Bronchial epithelial cell (primary cell): Measurements from ENCODE around the gene WHAMM. TPM values are rescaled to one million over a fixed set of nuclear protein-coding genes. Genes with fewer than 3 reads are reported as not detected.

Experiments used
- DNase-seq: peaks from one replicate; pipeline ENCODE4 v3.0.0-alpha.2; 2010; ENCODE audit warnings: low read depth
- FAIRE-seq: peaks from 2 replicates; lab custom pipeline; 2011; peaks lifted over from hg19 to GRCh38; lab: Jason Lieb, UNC
- H3K27me3 ChIP-seq: 2 replicates; pipeline ENCODE4 v1.5.1; 2011; ENCODE audit warnings: low read length; ENCODE audit not compliant: control insufficient read depth, insufficient read depth
- H3K36me3 ChIP-seq: 2 replicates; pipeline ENCODE4 v1.5.1; 2011; ENCODE audit warnings: low read length; ENCODE audit not compliant: control insufficient read depth, insufficient read depth
- H3K4me3 ChIP-seq: 2 replicates; pipeline ENCODE4 v1.5.1; 2011; ENCODE audit warnings: mild to moderate bottlenecking, low read depth, low read length, control low read depth
- CTCF ChIP-seq: IDR thresholded peaks from 2 replicates; pipeline ENCODE4 v1.5.1; 2011; ENCODE audit warnings: mild to moderate bottlenecking, moderate library complexity, low read length, control low read depth, inconsistent platforms; ENCODE audit not compliant: insufficient read depth, severe bottlenecking
- total RNA-seq: library from RNA; depleted of rRNA; stranded (reverse); fragments of >200 nt; gene quantifications from 2 replicates; pipeline ENCODE4 v1.2.1, GENCODE V29; 2014

Gene WHAMM
- total RNA-seq, 1 donor from 2014 or later = 3.2 TPM

DNA sequence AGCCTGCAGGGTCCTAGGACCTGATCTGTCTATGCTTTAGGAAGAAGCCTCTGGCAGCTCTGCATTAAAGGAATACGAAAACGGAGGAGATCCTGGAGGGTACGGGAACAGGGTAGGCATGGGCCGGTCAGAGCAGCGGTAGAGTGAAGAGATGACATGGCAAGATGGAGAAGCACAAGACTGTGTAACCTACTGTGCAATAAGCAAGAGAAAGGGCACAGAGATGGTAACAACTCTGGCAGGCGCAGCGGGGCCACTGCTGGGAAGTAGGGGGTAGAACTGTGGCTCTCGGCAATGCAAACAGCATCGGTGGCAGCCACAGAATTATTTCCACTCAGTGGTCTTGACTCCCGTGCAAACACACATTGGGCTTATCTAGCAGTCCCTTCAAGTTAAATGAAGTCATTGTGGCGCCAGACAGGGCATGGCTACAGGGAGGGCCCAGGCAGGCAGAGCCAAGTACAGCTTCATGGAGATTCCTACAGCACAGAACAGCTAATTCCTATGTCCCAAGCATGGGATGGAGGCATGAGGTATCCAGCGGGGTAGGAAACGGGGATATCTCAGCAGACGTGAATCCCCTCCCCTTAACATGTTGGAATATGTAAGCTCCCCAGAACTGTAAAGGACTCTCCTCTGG lies 28.8 kb downstream of the WHAMM start:
- no peak for TF ChIP-seq CTCF

GRCh38 chr15:82839136-82839535 lies 29.7 kb downstream of the WHAMM start:
- H3K27me3 ChIP-seq = no peaks in the 10 kb centered on the region
- FAIRE-seq (no peak), DNase-seq (no peak)
- no peak overlapping the region for H3K4me3 ChIP-seq
- no peak for TF ChIP-seq CTCF
- H3K36me3 ChIP-seq = peaks cover 26% of the 10 kb centered on the region

More for the DNA sequence above, 28.8 kb downstream of the WHAMM start:
- FAIRE-seq (no peak), DNase-seq (no peak)
- Histone ChIP-seq H3K4me3 (no peak overlapping the region), H3K27me3 (no peaks in the 10 kb centered on the region), H3K36me3 (peaks cover 28% of the 10 kb centered on the region)

- H3K27me3 ChIP-seq = no peaks in the 10 kb centered on the region
- DNase-seq (no peak), FAIRE-seq (no peak)
- no peak overlapping the region for H3K4me3 ChIP-seq
- H3K36me3 ChIP-seq = peaks cover 22% of the 10 kb centered on the region
- no peak for TF ChIP-seq CTCF
Observed at GRCh38 chr15:82840166-82840565, 30.7 kb downstream of the WHAMM start.

DNA sequence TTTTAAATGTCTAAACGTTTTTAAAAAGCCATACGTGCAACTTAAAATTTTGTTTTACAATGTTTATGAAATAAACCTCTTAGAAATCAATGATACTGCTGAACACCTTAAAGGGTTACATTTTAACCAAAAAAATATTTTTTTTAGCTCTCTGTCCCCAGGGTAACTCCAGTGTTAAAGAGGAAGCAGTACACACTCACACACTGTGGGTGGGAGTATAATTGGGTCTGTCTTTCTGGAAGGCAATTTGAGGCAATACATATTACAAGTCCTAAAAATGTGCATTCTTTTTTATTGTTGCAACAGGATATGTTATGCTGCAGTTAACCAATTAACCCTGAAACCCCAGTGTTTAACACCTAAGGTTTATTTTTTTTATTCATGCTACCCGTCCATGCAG lies 34.1 kb downstream of the WHAMM start:
- Histone ChIP-seq H3K4me3 (no peak overlapping the region), H3K36me3 (peaks cover 7% of the 10 kb centered on the region), H3K27me3 (no peaks in the 10 kb centered on the region)
- TF ChIP-seq CTCF = no peak
- FAIRE-seq (no peak), DNase-seq (no peak)

- no peak for TF ChIP-seq CTCF
- Histone ChIP-seq H3K36me3 (peaks cover 7% of the 10 kb centered on the region), H3K4me3 (no peak overlapping the region), H3K27me3 (no peaks in the 10 kb centered on the region)
- FAIRE-seq (no peak), DNase-seq (no peak)
Observed at GRCh38 chr15:82845686-82846085, 36.3 kb downstream of the WHAMM start.

- no peaks in the 10 kb centered on the region for H3K27me3 ChIP-seq
- TF ChIP-seq CTCF = no peak
- DNase-seq = no peak
- H3K4me3 ChIP-seq = no peak overlapping the region
- H3K36me3 ChIP-seq = peaks cover 8% of the 10 kb centered on the region
- FAIRE-seq = no peak
Observed at GRCh38 chr15:82846621-82847020, 37.2 kb downstream of the WHAMM start.
